SK-MEL-5 (cell line): ENCODE measurements around the gene CBARP. TPM values are rescaled to one million over a fixed set of nuclear protein-coding genes. Genes with fewer than 3 reads are reported as not detected.
A peak's percentile ranks its signal among the peaks of the same experiment; 100 is the strongest.

Experiments used
- DNase-seq: peaks from one replicate; pipeline ENCODE4 v3.0.0-alpha.2; 2016; ENCODE audit warnings: low read depth, low spot score
- in situ Hi-C: cut with HindIII; loops from 2 replicates; pipeline ENCODE4 v1.10.0; 2016; ENCODE audit warnings: low sequenced_read_pairs, high pct_unique_total_duplicates, low pct_unique_long_range_greater_than_20kb
- polyA plus RNA-seq, 2 experiments: library from polyadenylated mRNA; depleted of rRNA; stranded (reverse); fragments of >200 nt; gene quantifications; 2 replicates each; pipeline ENCODE4 v1.2.3, GENCODE V29; 2015
- total RNA-seq: library from RNA; depleted of rRNA; stranded (reverse); fragments of >200 nt; shearing (Covaris generic); gene quantifications from 2 replicates; pipeline ENCODE4 v1.2.3, GENCODE V29; 2014; rRNA removed

The CBARP gene
- 2.3 and 3.7 TPM in 2 replicates for total RNA-seq
- 11.9 and 12.8 TPM in 2 replicates for polyA plus RNA-seq (2015; cell fraction: cytosol; rRNA removed)
- polyA plus RNA-seq (2015; cell fraction: nucleus; rRNA removed): 27.7 and 33.6 TPM in 2 replicates

- in situ Hi-C loops: no loop called here
- peak; percentile 44 for DNase-seq
These were observed at the start of gene CBARP for GRCh38 chr19:1237754-1238368. TSS of gene CBARP (minus strand) at chr19:1238005. CDS start at chr19:1236100, 1,905 bp downstream.

GRCh38 chr19:1286487-1287353 is 48.9 kb upstream of the CBARP start:
- in situ Hi-C loops: no loop called here
- no peak for DNase-seq

GRCh38 chr19:1285737-1286360 is 48.0 kb upstream of the CBARP start, which contains the start of gene EFNA2:
TSS of gene EFNA2 (plus strand) at chr19:1285873. CDS start at chr19:1286169, 296 bp downstream.
- DNase-seq: no peak
- in situ Hi-C loops: no loop called here

GRCh38 chr19:1284979-1285736 is 47.4 kb upstream of the CBARP start:
- in situ Hi-C loops: no loop called here
- no peak for DNase-seq

- DNase-seq: no peak
- in situ Hi-C loops: no loop called here
These were observed 46.6 kb upstream of the CBARP start for GRCh38 chr19:1284293-1284978.

- in situ Hi-C loops: no loop called here
These were observed 46.1 kb upstream of the CBARP start for GRCh38 chr19:1283917-1284292.

GRCh38 chr19:1283207-1283916 is 45.6 kb upstream of the CBARP start:
- in situ Hi-C loops: no loop called here
- DNase-seq: no peak

More at GRCh38 chr19:1283917-1284292, 46.1 kb upstream of the CBARP start:
- DNase-seq: no peak

GRCh38 chr19:1282588-1283206 is 44.9 kb upstream of the CBARP start:
- in situ Hi-C loops: no loop called here
- no peak for DNase-seq

- no peak for DNase-seq
- in situ Hi-C loops: no loop called here
These were observed 43.9 kb upstream of the CBARP start for GRCh38 chr19:1281569-1282287.

- in situ Hi-C loops: no loop called here
- no peak for DNase-seq
These were observed 43.1 kb upstream of the CBARP start for GRCh38 chr19:1280636-1281568.

- DNase-seq: peak; percentile 77
- in situ Hi-C loops: no loop called here
These were observed 42.1 kb upstream of the CBARP start for GRCh38 chr19:1279782-1280341.

- DNase-seq: no peak
- in situ Hi-C loops: no loop called here
These were observed 41.2 kb upstream of the CBARP start for GRCh38 chr19:1278713-1279660.

- in situ Hi-C loops: no loop called here
- DNase-seq: no peak
These were observed 40.3 kb upstream of the CBARP start for GRCh38 chr19:1278074-1278473.
